Measurements from ENCODE around the gene AGFG2. TPM values are rescaled to one million over a fixed set of nuclear protein-coding genes. Genes with fewer than 3 reads are reported as not detected.
A peak's percentile ranks its signal among the peaks of the same experiment; 100 is the strongest.

Gene AGFG2
- total RNA-seq, 2 experiments from 2014 or later: 52.4 to 55.4 TPM

GRCh38 chr7:100613412-100614175, 74.6 kb downstream of the AGFG2 start:
- no peaks in the 10 kb centered on the region for H3K9me3 Mint-ChIP-seq
- no peak for DNase-seq
- no peaks in the 10 kb centered on the region for H3K27me3 Mint-ChIP-seq
- H3K27ac Mint-ChIP-seq: no peak overlapping the region
- H3K4me3 Mint-ChIP-seq: peak overlapping the region; percentile 79
- H3K4me1 Mint-ChIP-seq: peaks cover 10% of the 10 kb centered on the region
- H3K36me3 Mint-ChIP-seq: no peaks in the 10 kb centered on the region

GRCh38 chr7:100614308-100614861, 75.4 kb downstream of the AGFG2 start:
- no peaks in the 10 kb centered on the region for H3K27me3 Mint-ChIP-seq
- no peaks in the 10 kb centered on the region for H3K36me3 Mint-ChIP-seq
- no peak for DNase-seq
- peaks cover 10% of the 10 kb centered on the region for H3K4me1 Mint-ChIP-seq
- H3K27ac Mint-ChIP-seq: no peak overlapping the region
- no peaks in the 10 kb centered on the region for H3K9me3 Mint-ChIP-seq
- no peak overlapping the region for H3K4me3 Mint-ChIP-seq

Other genes starting within 250 kb of the AGFG2 start
- not detected for gene SPDYE3, start 231.5 kb upstream of the AGFG2 start, total RNA-seq
- 10 to 100 TPM; 24.5 to 28.3 TPM for gene PILRB, start 181.1 kb upstream of the AGFG2 start, total RNA-seq
- under 1 TPM; 0.68 TPM for gene PILRA, start 165.7 kb upstream of the AGFG2 start, total RNA-seq
- 1 to 10 TPM; 2.9 to 3.0 TPM for gene ZCWPW1, start 110.5 kb upstream of the AGFG2 start, total RNA-seq
- 10 to 100 TPM; 60.1 to 65.4 TPM for gene MEPCE, start 109.4 kb upstream of the AGFG2 start, total RNA-seq
- gene PPP1R35, start 102.7 kb upstream of the AGFG2 start, total RNA-seq: 10 to 100 TPM; 45.7 to 46.4 TPM
- gene SPACDR, start 74.9 kb upstream of the AGFG2 start, total RNA-seq: 1 to 10 TPM; 1.0 to 1.5 TPM
- 10 to 100 TPM; 81.4 to 83.7 TPM for gene TSC22D4, start 60.0 kb upstream of the AGFG2 start, total RNA-seq
- under 1 TPM; 0.29 to 0.34 TPM for gene NYAP1, start 55.3 kb upstream of the AGFG2 start, total RNA-seq
- gene SAP25, start 34.7 kb downstream of the AGFG2 start, total RNA-seq: 1 to 10 TPM; 4.4 to 6.0 TPM
- 10 to 100 TPM; 65.6 to 68.1 TPM for gene LRCH4, start 46.9 kb downstream of the AGFG2 start, total RNA-seq
- under 1 TPM; 0.54 to 0.80 TPM for gene FBXO24, start 47.1 kb downstream of the AGFG2 start, total RNA-seq
- 1 to 10 TPM; 4.0 TPM for gene PCOLCE, start 63.2 kb downstream of the AGFG2 start, total RNA-seq
- 10 to 100 TPM in 1 of 2 experiments, 1 to 10 TPM in 1; 9.7 to 10.0 TPM for gene MOSPD3, start 73.3 kb downstream of the AGFG2 start, total RNA-seq
- gene TFR2, start 102.3 kb downstream of the AGFG2 start, total RNA-seq: 10 to 100 TPM; 10.9 to 11.1 TPM
- gene ACTL6B, start 117.2 kb downstream of the AGFG2 start, total RNA-seq: not detected
- gene GNB2, start 134.5 kb downstream of the AGFG2 start, total RNA-seq: 100 to 1,000 TPM; 200 to 202 TPM
- 10 to 100 TPM; 41.9 to 45.2 TPM for gene GIGYF1, start 155.0 kb downstream of the AGFG2 start, total RNA-seq
- gene POP7, start 166.9 kb downstream of the AGFG2 start, total RNA-seq: 10 to 100 TPM; 84.5 to 85.6 TPM
- not detected for gene EPO, start 181.3 kb downstream of the AGFG2 start, total RNA-seq
- gene ZAN, start 194.4 kb downstream of the AGFG2 start, total RNA-seq: not detected

Data from activated naive CD8-positive, alpha-beta T cell treated with anti-CD3 and anti-CD28 coated beads for 36 hours (primary cell).